H1 (cell line): ENCODE results near the gene MAPK14. TPM values are rescaled to one million over a fixed set of nuclear protein-coding genes. Genes with fewer than 3 reads are reported as not detected.

Source experiments
- CTCF ChIA-PET: fragments of 300-600 bp; sonication (Branson Sonifier 250); formaldehyde crosslinking; loops from one replicate; lab custom pipeline; 2021; ENCODE audit not compliant: partially characterized antibody; lab: Charles Lee
- POLR2A ChIA-PET: fragments of 300-600 bp; sonication (Branson Sonifier 250); formaldehyde crosslinking; loops from one replicate; lab custom pipeline; 2021; ENCODE audit warnings: inconsistent platforms; ENCODE audit not compliant: partially characterized antibody; lab: Charles Lee
- DNase-seq, 2 experiments: peaks; one replicate each; pipeline versions ENCODE4 v3.0.0 to v3.0.0-alpha.2; 2010 to 2022; ENCODE audit warnings: low spot score in 2 of 2, low read depth in 1 of 2, mixed read lengths in 1 of 2
- FAIRE-seq: peaks from 2 replicates; lab custom pipeline; 2011; peaks lifted over from hg19 to GRCh38; lab: Jason Lieb, UNC
- H2AFZ ChIP-seq: 2 replicates; pipeline ENCODE4 v1.8.1; 2012; ENCODE audit warnings: low read length, inconsistent platforms
- H2AK5ac ChIP-seq: 2 replicates; pipeline ENCODE4 v1.6.1; 2013; ENCODE audit warnings: low read depth, low read length
- H2BK120ac ChIP-seq: replicated peaks from 2 replicates; pipeline ENCODE3; 2013; ENCODE audit warnings: low read depth, low read length, inconsistent platforms
- H2BK12ac ChIP-seq: 2 replicates; pipeline ENCODE4 v1.6.1; 2013; ENCODE audit warnings: low read depth, low read length
- H2BK15ac ChIP-seq: 2 replicates; pipeline ENCODE4 v1.6.1; 2013; ENCODE audit warnings: low read length
- H2BK20ac ChIP-seq: 2 replicates; pipeline ENCODE4 v1.6.1; 2013; ENCODE audit warnings: low read length
- H2BK5ac ChIP-seq: 2 replicates; pipeline ENCODE4 v1.6.1; 2013; ENCODE audit warnings: low read depth, low read length
- H3K14ac ChIP-seq: 2 replicates; pipeline ENCODE4 v1.6.1; 2013; ENCODE audit warnings: inconsistent platforms; ENCODE audit not compliant: insufficient read length
- H3K18ac ChIP-seq: 2 replicates; pipeline ENCODE4 v1.6.1; 2013; ENCODE audit warnings: low read length; ENCODE audit errors: extremely low read depth
- H3K23ac ChIP-seq: 2 replicates; pipeline ENCODE4 v1.6.1; 2013; ENCODE audit warnings: inconsistent platforms; ENCODE audit not compliant: insufficient read length
- H3K23me2 ChIP-seq: 2 replicates; pipeline ENCODE4 v1.6.1; 2013; ENCODE audit warnings: low read depth, low read length
- H3K27ac ChIP-seq: 2 replicates; pipeline ENCODE4 v1.6.1; 2011; ENCODE audit warnings: low read depth, low read length, inconsistent platforms
- H3K27me3 ChIP-seq, 4 experiments: replicated peaks in 1 of 4; 1 replicate in 1 of 4; 2 replicates in 3 of 4; pipeline versions ENCODE4 v1.6.1 to v1.8.1; 2011 to 2013; ENCODE audit warnings: low read length in 3 of 4, mild to moderate bottlenecking in 3 of 4, inconsistent platforms in 2 of 4, mixed read lengths in 2 of 4, moderate library complexity in 1 of 4; ENCODE audit not compliant: control insufficient read depth in 3 of 4, insufficient read depth in 3 of 4; ENCODE audit errors: extremely low read depth in 1 of 4
- H3K36me3 ChIP-seq, 4 experiments: 2 replicates each; pipeline versions ENCODE4 v1.6.1 to v1.8.1; 2011 to 2013; ENCODE audit warnings: mild to moderate bottlenecking in 4 of 4, low read length in 3 of 4, moderate library complexity in 2 of 4, control low read depth in 1 of 4, inconsistent platforms in 1 of 4; ENCODE audit not compliant: insufficient read depth in 4 of 4, control insufficient read depth in 2 of 4
- H3K4ac ChIP-seq: replicated peaks from 2 replicates; pipeline ENCODE3; 2013; ENCODE audit warnings: low read length, low read depth, mixed read lengths, inconsistent platforms; ENCODE audit not compliant: insufficient read length
- H3K4me1 ChIP-seq, 4 experiments: replicated peaks in 1 of 4; 1 replicate in 1 of 4; 2 replicates in 3 of 4; pipeline versions ENCODE4 v1.6.1 to v1.8.1; 2011 to 2013; ENCODE audit warnings: low read length in 3 of 4, inconsistent platforms in 2 of 4, mixed read lengths in 1 of 4; ENCODE audit not compliant: insufficient read depth in 4 of 4, control insufficient read depth in 3 of 4
- H3K4me2 ChIP-seq, 2 experiments: 2 replicates each; pipeline versions ENCODE4 v1.6.1 to v1.8.1; 2011 to 2013; ENCODE audit warnings: low read depth in 2 of 2, low read length in 2 of 2, control low read depth in 1 of 2, inconsistent platforms in 1 of 2, mild to moderate bottlenecking in 1 of 2; ENCODE audit not compliant: insufficient read depth in 1 of 2
- H3K4me3 ChIP-seq, 4 experiments: fragments of 200-600, 300-600 bp in 1 of 4; sonication (generic), shearing (Covaris generic), sonication (Bioruptor Twin) in 1 of 4; 2 replicates each; pipeline versions ENCODE4 v1.5.1 to v1.8.1; 2011 to 2016; ENCODE audit warnings: low read length in 4 of 4, low read depth in 3 of 4, control low read depth in 2 of 4, inconsistent platforms in 2 of 4, mild to moderate bottlenecking in 2 of 4, mixed read lengths in 1 of 4, moderate library complexity in 1 of 4; ENCODE audit not compliant: insufficient read depth in 2 of 4; ENCODE audit errors: extremely low read depth in 1 of 4
- H3K56ac ChIP-seq: replicated peaks from 2 replicates; pipeline ENCODE3; 2013; ENCODE audit warnings: low read depth, mild to moderate bottlenecking, mixed read lengths, low read length, inconsistent platforms; ENCODE audit not compliant: insufficient read length
- H3K79me1 ChIP-seq: 2 replicates; pipeline ENCODE4 v1.6.1; 2013; ENCODE audit warnings: low read depth, low read length, control low read depth
- H3K79me2 ChIP-seq, 2 experiments: 2 replicates each; pipeline versions ENCODE4 v1.6.1 to v1.8.1; 2012 to 2013; ENCODE audit warnings: low read length in 2 of 2, mild to moderate bottlenecking in 2 of 2, inconsistent platforms in 1 of 2; ENCODE audit not compliant: insufficient read depth in 2 of 2, control insufficient read depth in 1 of 2
- H3K9ac ChIP-seq, 4 experiments: replicated peaks in 1 of 4; 1 replicate in 1 of 4; 2 replicates in 3 of 4; pipeline versions ENCODE4 v1.6.1 to v1.8.1; 2011 to 2013; ENCODE audit warnings: low read depth in 3 of 4, low read length in 3 of 4, control low read depth in 2 of 4, mild to moderate bottlenecking in 2 of 4, moderate library complexity in 2 of 4, inconsistent platforms in 1 of 4; ENCODE audit errors: extremely low read depth in 1 of 4
- H3K9me3 ChIP-seq, 2 experiments: 2 replicates each; pipeline versions ENCODE4 v1.6.1 to v1.8.1; 2012 to 2013; ENCODE audit warnings: mild to moderate bottlenecking in 2 of 2, moderate library complexity in 2 of 2, control low read depth in 1 of 2, inconsistent platforms in 1 of 2, low read depth in 1 of 2, low read length in 1 of 2, mixed read lengths in 1 of 2; ENCODE audit not compliant: insufficient read depth in 2 of 2
- H4K20me1 ChIP-seq, 2 experiments: replicated peaks in 1 of 2; 2 replicates each; pipeline versions ENCODE3 to v1.8.1; 2011 to 2013; ENCODE audit warnings: inconsistent platforms in 2 of 2, low read length in 2 of 2, mild to moderate bottlenecking in 1 of 2; ENCODE audit not compliant: insufficient read depth in 2 of 2, control insufficient read depth in 1 of 2
- H4K5ac ChIP-seq: 2 replicates; pipeline ENCODE4 v1.6.1; 2013; ENCODE audit warnings: low read length, low read depth, mixed read lengths, inconsistent platforms; ENCODE audit not compliant: insufficient read length
- H4K8ac ChIP-seq: 2 replicates; pipeline ENCODE4 v1.8.0; 2013; ENCODE audit warnings: mild to moderate bottlenecking, moderate library complexity, low read length, inconsistent platforms; ENCODE audit not compliant: insufficient read depth; ENCODE audit errors: extremely low read depth
- H4K91ac ChIP-seq: replicated peaks from 2 replicates; pipeline ENCODE3; 2013; ENCODE audit warnings: low read length, mixed read lengths, inconsistent platforms; ENCODE audit not compliant: insufficient read length
- ATF2 ChIP-seq: IDR thresholded peaks from 2 replicates; pipeline ENCODE4 v1.6.1; 2012; ENCODE audit warnings: low read length, inconsistent platforms
- ATF3 ChIP-seq: IDR thresholded peaks from 2 replicates; pipeline ENCODE4 v1.6.1; 2011; ENCODE audit warnings: low read depth, mild to moderate bottlenecking, low read length; ENCODE audit not compliant: insufficient read depth
- BACH1 ChIP-seq: IDR thresholded peaks from 2 replicates; pipeline ENCODE4 v1.6.1; 2012; ENCODE audit warnings: low read length, improper control_type of control experiment
- CBX5 ChIP-seq: fragments of 300-800, 300-1000 bp; sonication (generic); IDR thresholded peaks from 2 replicates; pipeline ENCODE4 v1.7.1; 2016; ENCODE audit warnings: antibody characterized with exemption, low read length, low read depth
- CHD1 ChIP-seq: IDR thresholded peaks from 2 replicates; pipeline ENCODE4 v1.6.1; 2012; ENCODE audit warnings: low read depth, low read length, improper control_type of control experiment
- CHD2 ChIP-seq: IDR thresholded peaks from 2 replicates; pipeline ENCODE4 v1.6.1; 2012; ENCODE audit warnings: low read length, improper control_type of control experiment
- E2F6 ChIP-seq: IDR thresholded peaks from 2 replicates; pipeline ENCODE4 v1.6.1; 2012; ENCODE audit warnings: inconsistent platforms
- FOSL1 ChIP-seq: IDR thresholded peaks from 2 replicates; pipeline ENCODE4 v1.6.1; 2011; ENCODE audit warnings: mild to moderate bottlenecking, low read depth, low read length, moderate library complexity; ENCODE audit not compliant: insufficient read depth
- POU5F1 ChIP-seq: IDR thresholded peaks from 2 replicates; pipeline ENCODE4 v1.6.1; 2011; ENCODE audit warnings: low read depth, mild to moderate bottlenecking, low read length, moderate library complexity
- RBBP5 ChIP-seq: IDR thresholded peaks from 2 replicates; pipeline ENCODE4 v1.7.1; 2012; ENCODE audit warnings: low read depth, mild to moderate bottlenecking, inconsistent platforms, low read length, moderate library complexity, borderline replicate concordance
- SRF ChIP-seq: IDR thresholded peaks from 2 replicates; pipeline ENCODE4 v1.6.1; 2011; ENCODE audit warnings: mild to moderate bottlenecking, low read depth, low read length, moderate library complexity
- WGBS, 2 experiments: shearing (Covaris generic) in 1 of 2; methylation state at CpG; one replicate each; pipeline versions ENCODE4 v1.1.6 to v1.1.7; 2013 to 2015; ENCODE audit warnings: low lambda C conversion rate in 2 of 2, mixed read lengths in 2 of 2, inconsistent platforms in 1 of 2, low coverage in 1 of 2, missing lambda C conversion rate in 1 of 2; ENCODE audit not compliant: insufficient replicate concordance in 2 of 2, insufficient coverage in 1 of 2, insufficient read length in 1 of 2; ENCODE audit errors: extremely low coverage in 1 of 2, missing lambda C conversion rate in 1 of 2; 5-methylcytosine and 5-hydroxymethylcytosine counted together
- polyA plus RNA-seq, 7 experiments: library from polyadenylated mRNA; depleted of rRNA in 3 of 7; stranded (reverse) in 5 of 7; unstranded in 2 of 7; fragments of >200 nt in 5 of 7; fragments of 200-250 nt in 2 of 7; gene quantifications; 1 replicate in 5 of 7; 2 replicates in 1 of 7; 4 replicates in 1 of 7; pipeline versions ENCODE4 v1.2.1 to v1.2.3, GENCODE V29; 2011 to 2013; ENCODE audit warnings: missing spikeins in 2 of 7, mixed read lengths in 2 of 7
- total RNA-seq: library from RNA; stranded (reverse); fragmentation: NEBNext Ultra II Directional; extraction: Animal tissue kit (Norgen Biotek cat#: 25700); gene quantifications from 2 replicates; pipeline ENCODE4 v1.2.1, GENCODE V29; 2021

Gene MAPK14
- total and polyA plus RNA-seq, 2 of the 8 experiments (the other 6 are each of a cell fraction or from before 2014, with no cell fraction given): 18.1 to 39.3 TPM

- no peak overlapping the region for H3K23ac ChIP-seq
- CTCF ChIA-PET: interaction anchor here (1.4 to 1.8 kb wide), 2 partner anchors 22 to 26 kb away, joined by 3 to 4 read pairs; no protein-coding TSS in a partner anchor
- no peaks in the 10 kb centered on the region for H3K4me1 ChIP-seq
- no peak overlapping the region for H2BK12ac ChIP-seq
- WGBS, 2 experiments: 97% methylated on average over 3 of the region's 3 CpGs; no CpG with 5 or more reads in 1 of the 2 experiments
- FAIRE-seq (no peak), DNase-seq (no peak)
- no peak overlapping the region for H2BK5ac ChIP-seq
- H2BK15ac ChIP-seq: no peak overlapping the region
- H4K8ac ChIP-seq: no peak overlapping the region
- no peaks in the 10 kb centered on the region for H3K79me1 ChIP-seq
- H3K79me2 ChIP-seq: no peaks in the 10 kb centered on the region
- peaks cover 0 to 4% of the 10 kb centered on the region in 2 experiments for H4K20me1 ChIP-seq
- POLR2A ChIA-PET: no interaction called here
- H3K18ac ChIP-seq: no peak overlapping the region
- H4K91ac ChIP-seq: no peak overlapping the region
- H2AK5ac ChIP-seq: no peak overlapping the region
- peaks cover 0 to 9% (median 2%) of the 10 kb centered on the region in 4 experiments; a peak in 3 of 8 replicates for H3K36me3 ChIP-seq
- no peak overlapping the region for H4K5ac ChIP-seq
- H3K23me2 ChIP-seq: no peaks in the 10 kb centered on the region
- H3K27me3 ChIP-seq: no peaks in the 10 kb centered on the region
- no peaks in the 10 kb centered on the region for H3K9me3 ChIP-seq
- H2BK20ac ChIP-seq: no peak overlapping the region
- H3K56ac ChIP-seq: no peak overlapping the region
- no peak overlapping the region for H2BK120ac ChIP-seq
- no peak overlapping the region for H3K4me2 ChIP-seq
- no peak overlapping the region for H3K27ac ChIP-seq
- no peak overlapping the region for H2AFZ ChIP-seq
- H3K9ac ChIP-seq: no peak overlapping the region
- no peak overlapping the region for H3K4ac ChIP-seq
- no peak overlapping the region for H3K14ac ChIP-seq
- H3K4me3 ChIP-seq: no peak overlapping the region
- TF ChIP-seq ATF2 (no peak), POU5F1 (no peak), CHD2 (no peak), ATF3 (no peak), CBX5 (no peak), RBBP5 (no peak), SRF (no peak), FOSL1 (no peak), E2F6 (no peak), BACH1 (no peak), CHD1 (no peak)
Observed at GRCh38 chr6:36101691-36102090, 74.1 kb downstream of the MAPK14 start.
